ENCODE results near the gene GJA9. TPM values are rescaled to one million over a fixed set of nuclear protein-coding genes. Genes with fewer than 3 reads are reported as not detected.
A peak's percentile ranks its signal among the peaks of the same experiment; 100 is the strongest.

GJA9 gene
- polyA plus RNA-seq, 1 donor from 2014 or later: not detected

DNA sequence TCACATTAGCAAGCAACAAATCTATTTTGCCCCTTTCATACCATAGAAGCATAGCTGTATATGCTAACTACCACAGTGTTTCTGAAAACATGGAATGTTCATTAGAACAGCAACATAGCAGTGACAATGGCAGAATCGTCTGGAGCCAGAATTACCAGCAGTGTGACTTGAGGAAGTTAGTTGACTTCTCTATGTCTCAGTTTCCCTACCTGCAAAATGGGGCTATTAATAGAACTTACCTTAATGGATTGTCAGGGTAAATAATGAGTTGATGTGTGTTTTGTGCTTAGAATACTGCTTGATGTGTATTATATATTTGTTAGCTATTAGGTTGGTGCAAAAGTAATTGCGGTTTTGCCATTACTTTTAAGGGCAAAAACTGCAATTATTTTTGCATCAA lies 14.8 kb upstream of the GJA9 start:
- Mint-ChIP-seq H3K27me3 (no peaks in the 10 kb centered on the region), H3K4me1 (no peaks in the 10 kb centered on the region), H3K27ac (no peak overlapping the region), H3K4me3 (no peak overlapping the region), H3K9me3 (no peaks in the 10 kb centered on the region), H3K36me3 (no peaks in the 10 kb centered on the region)

DNA sequence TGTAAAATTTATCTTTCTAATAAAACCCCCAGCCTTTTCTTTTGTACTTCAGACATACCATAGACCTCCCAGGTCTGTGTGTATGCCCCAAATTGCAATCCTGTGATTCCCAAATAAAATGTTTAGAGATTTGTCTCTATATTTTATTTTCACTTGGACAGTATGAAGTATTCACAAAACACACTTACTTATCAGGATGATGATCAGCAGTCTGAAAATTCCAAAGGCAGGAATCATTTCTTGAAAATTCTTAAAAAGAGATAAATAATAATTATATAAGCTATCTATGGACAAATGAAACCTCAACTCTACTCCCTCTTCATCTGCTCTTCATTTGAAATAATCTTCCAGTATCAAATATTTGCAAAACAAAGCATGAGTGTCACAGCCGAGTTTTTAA lies 11.6 kb upstream of the GJA9 start:
- H3K27me3 Mint-ChIP-seq: no peaks in the 10 kb centered on the region
- no peak overlapping the region for H3K4me3 Mint-ChIP-seq
- no peaks in the 10 kb centered on the region for H3K9me3 Mint-ChIP-seq
- no peak overlapping the region for H3K27ac Mint-ChIP-seq
- H3K4me1 Mint-ChIP-seq: no peaks in the 10 kb centered on the region
- peaks cover 2% of the 10 kb centered on the region for H3K36me3 Mint-ChIP-seq

DNA sequence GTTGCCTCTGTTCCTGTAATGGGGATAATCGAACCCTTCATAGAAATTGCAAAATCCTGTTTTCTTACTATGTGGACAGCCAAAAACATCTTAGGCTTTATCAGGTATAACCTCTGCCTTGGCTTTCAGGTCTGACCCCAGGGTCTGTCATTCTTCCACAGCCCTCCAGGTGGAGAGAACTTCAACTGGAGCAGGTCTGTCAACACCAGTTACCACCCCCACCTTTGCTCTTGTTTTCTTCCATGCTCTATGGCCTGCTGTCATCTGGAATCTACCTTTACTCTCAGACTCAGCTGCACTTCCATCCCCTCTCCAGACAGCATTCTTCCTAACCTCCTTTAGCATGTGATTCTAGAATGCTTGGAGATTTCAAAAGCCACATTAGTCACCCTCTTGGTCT lies 10.4 kb upstream of the GJA9 start:
- Mint-ChIP-seq H3K27ac (no peak overlapping the region), H3K27me3 (no peaks in the 10 kb centered on the region), H3K4me1 (no peaks in the 10 kb centered on the region), H3K9me3 (no peaks in the 10 kb centered on the region), H3K4me3 (no peak overlapping the region), H3K36me3 (peaks cover 3% of the 10 kb centered on the region)

DNA sequence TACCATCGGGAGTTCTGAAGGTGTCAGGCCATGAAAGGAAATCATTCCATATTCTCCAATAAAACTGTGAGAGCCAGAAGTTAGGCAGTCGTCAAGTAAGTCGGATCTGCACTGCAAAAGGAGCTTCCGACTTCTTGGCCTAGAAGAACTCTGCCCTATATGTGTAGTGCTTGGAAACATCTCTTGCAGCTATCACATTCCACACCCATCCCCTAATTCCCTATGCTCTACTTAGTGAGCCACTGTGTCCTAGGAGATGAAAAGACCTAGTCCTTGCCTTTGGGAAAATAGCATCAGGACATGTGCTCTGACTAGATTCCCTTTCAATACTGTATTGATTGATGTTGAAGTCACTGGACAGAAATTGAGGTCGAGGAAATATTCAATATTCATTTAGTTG lies 8.2 kb upstream of the GJA9 start:
- H3K4me1 Mint-ChIP-seq: no peaks in the 10 kb centered on the region
- no peak overlapping the region for H3K27ac Mint-ChIP-seq
- H3K4me3 Mint-ChIP-seq: no peak overlapping the region
- H3K27me3 Mint-ChIP-seq: no peaks in the 10 kb centered on the region
- no peaks in the 10 kb centered on the region for H3K9me3 Mint-ChIP-seq
- H3K36me3 Mint-ChIP-seq: peaks cover 5% of the 10 kb centered on the region

DNA sequence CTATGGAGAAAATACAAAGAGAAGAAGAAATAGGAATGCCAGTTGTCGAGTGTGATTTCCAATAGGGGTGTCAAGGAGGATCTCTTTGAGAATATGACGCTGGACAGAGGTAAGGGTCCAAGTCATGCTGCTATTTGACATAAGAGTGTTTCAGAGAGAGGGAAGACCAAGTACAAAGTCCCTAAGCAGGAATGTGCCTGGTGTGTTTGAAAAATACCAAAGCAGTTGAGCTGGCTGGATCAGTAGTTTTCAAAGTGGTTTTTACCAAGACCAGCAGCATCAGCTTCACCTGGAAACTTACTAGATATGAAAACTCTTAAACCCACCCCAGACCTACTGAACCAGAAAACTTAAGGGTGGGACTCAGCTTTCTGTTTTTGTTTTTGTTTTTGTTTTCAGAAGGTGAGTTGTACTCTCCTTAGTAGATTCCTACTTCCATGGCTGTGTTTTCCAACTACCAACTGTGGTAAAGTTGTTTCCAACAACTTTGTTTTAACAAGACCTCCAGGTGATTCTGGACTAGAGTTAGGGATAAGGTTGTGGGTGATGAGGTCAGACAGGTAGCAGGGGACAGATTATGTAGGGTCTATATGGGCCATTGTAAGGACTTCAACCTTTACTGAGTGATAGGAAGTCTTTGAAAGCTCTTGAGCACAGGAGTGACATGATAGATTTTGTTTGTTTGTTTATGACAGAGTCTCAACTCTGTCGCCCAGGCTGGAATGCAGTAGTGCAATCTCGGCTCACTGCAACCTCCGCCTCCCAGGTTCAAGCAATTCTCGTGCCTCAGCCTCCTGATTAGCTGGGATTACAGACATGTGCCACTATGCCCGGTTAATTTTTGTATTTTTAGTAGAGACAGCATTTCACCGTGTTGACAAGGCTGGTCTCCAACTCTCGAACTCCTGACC lies 7.3 kb upstream of the GJA9 start:
- H3K36me3 Mint-ChIP-seq: peaks cover 5% of the 10 kb centered on the region
- H3K9me3 Mint-ChIP-seq: no peaks in the 10 kb centered on the region
- H3K4me1 Mint-ChIP-seq: no peaks in the 10 kb centered on the region
- H3K4me3 Mint-ChIP-seq: no peak overlapping the region
- no peaks in the 10 kb centered on the region for H3K27me3 Mint-ChIP-seq
- H3K27ac Mint-ChIP-seq: no peak overlapping the region

DNA sequence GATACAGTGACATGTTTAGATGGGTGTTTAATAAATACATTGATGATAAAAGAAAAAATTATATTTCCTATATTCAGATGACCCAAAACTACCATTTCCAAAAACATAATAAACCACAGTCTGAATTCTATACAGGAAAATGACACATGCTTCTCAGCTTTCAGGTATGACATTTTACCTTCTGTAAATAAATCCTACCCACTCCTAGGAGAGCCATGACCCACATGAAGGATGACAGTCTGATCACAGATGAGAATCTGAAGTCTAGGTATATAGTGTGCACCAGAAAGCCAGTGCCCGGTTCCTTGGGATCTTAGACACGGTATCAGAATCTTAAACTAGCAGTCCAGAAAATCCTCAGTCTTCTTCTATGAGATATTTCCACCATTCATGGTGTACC lies 3.7 kb upstream of the GJA9 start:
- Mint-ChIP-seq H3K9me3 (no peaks in the 10 kb centered on the region), H3K27me3 (no peaks in the 10 kb centered on the region), H3K27ac (no peak overlapping the region), H3K4me1 (no peaks in the 10 kb centered on the region), H3K36me3 (peaks cover 5% of the 10 kb centered on the region), H3K4me3 (no peak overlapping the region)

DNA sequence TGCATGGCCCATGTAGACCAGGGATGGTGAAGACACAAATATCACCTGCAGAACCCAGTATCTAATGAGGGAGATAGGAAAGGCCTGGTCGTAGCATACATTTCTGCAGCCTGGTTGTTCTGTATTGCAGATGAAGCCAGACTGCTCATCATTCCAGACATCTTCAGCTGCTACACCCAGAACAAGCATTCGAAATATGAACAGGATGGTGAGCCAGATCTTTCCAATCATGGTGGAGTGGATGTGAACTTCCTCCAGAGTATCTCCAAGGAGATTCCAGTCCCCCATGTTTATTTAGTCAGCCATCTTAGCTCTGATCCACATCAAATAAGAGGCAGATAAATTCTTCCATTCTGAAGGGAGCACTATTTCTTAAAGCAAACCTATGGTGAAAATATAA lies 5.6 kb downstream of the GJA9 start:
- no peaks in the 10 kb centered on the region for H3K9me3 Mint-ChIP-seq
- no peaks in the 10 kb centered on the region for H3K36me3 Mint-ChIP-seq
- peaks cover 7 to 18% (median 13%) of the 10 kb centered on the region in 3 donors for H3K4me1 Mint-ChIP-seq
- H3K4me3 Mint-ChIP-seq: peak overlapping the region in 1 of 4 donors; percentile 44
- peak overlapping the region in 1 of 3 donors; percentile 22 for H3K27ac Mint-ChIP-seq
- no peaks in the 10 kb centered on the region for H3K27me3 Mint-ChIP-seq

DNA sequence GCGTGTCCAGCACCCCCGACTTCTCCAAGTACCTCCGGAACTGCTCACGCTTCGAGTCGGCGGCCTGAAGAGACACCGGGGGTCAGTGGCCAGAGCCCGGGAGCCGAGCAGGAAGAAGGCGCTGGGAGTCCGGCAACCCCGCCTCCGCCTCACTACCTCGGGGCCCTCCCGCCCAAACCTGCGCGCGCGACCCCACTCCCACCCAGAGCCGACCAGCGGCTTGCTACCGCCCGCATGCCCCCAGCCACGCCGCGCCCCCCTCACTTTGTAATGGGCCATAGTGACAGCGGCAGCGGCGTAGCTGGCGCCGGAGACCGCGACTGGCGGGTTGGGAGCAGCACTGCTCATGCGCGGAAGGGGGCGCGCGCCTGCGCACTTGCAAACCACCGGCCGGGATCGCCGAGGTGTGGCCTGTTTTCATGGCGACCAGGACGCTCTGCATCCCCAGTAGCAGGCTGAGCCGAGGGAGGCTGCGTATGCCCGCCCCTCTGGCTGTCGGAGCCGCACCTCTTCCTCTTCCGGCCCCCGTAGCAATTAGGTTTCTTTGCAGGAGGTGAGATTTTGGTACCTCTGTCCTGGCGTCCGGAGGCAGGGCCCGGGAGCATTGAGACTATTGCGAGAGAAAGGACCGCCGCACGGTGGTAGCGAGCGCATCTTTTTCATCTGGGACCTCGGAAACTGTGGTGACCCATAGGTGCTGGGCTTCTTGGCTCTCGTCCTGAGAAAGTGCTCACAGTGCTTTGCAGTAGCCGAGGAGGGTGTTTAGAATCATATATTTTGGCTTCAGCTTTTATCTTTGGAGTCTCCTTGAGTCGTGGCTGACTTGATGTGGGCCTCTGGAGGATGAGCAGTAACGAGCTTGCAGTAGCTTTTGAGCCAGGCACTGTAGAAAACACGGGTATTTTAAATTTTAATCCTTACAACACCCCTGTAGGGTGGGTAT lies 8.1 kb downstream of the GJA9 start, which contains the start of gene MYCBP:
Gene MYCBP (minus strand): TSS at position 322 of the 943 bp plus-strand sequence. CDS start 43 bp downstream, at position 279.
- H3K27me3 Mint-ChIP-seq: no peaks in the 10 kb centered on the region
- H3K36me3 Mint-ChIP-seq: no peaks in the 10 kb centered on the region
- H3K4me1 Mint-ChIP-seq: peaks cover 9 to 18% (median 13%) of the 10 kb centered on the region in 3 donors
- H3K27ac Mint-ChIP-seq: peak within 1 kb of the TSS; percentile 84 to 99 (median 96)
- H3K9me3 Mint-ChIP-seq: no peaks in the 10 kb centered on the region
- H3K4me3 Mint-ChIP-seq: peak within 1 kb of the TSS; percentile 91 to 99 (median 96)

DNA sequence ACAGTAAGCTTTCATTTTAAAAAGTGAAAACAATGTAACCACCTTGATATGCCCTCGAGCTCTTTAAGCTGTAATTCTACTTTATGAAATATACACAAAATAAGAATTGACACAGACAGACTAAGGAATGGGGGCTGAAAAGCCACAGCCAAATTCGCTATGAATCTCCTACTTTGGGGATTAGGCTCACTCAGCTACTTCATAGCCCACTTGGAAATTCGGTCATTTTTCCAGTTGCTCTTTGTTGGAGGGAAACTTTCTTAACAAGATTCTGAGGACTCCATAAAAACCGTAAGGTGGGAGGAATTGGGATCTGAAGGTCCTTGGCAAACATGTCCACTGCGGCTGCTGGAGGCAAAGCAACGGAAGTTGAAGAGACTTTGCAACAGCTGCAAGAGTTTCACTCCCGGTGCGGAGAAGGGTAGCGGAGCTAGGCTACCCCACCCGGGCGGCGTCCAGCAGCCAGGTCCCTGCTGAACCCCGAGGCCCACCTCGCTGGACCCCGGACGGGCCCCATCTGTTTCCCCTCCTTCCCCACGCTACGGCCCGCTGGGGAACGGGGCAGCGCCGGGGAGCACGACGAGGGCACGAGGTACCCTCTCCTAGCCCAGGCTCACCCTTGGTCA lies 8.9 kb downstream of the GJA9 start:
- H3K36me3 Mint-ChIP-seq: no peaks in the 10 kb centered on the region
- H3K4me1 Mint-ChIP-seq: peaks cover 12 to 20% (median 18%) of the 10 kb centered on the region in 3 donors
- no peaks in the 10 kb centered on the region for H3K27me3 Mint-ChIP-seq
- H3K4me3 Mint-ChIP-seq: peak overlapping the region; percentile 91 to 99 (median 96)
- H3K27ac Mint-ChIP-seq: peak overlapping the region; percentile 32 to 99 (median 96)
- no peaks in the 10 kb centered on the region for H3K9me3 Mint-ChIP-seq

DNA sequence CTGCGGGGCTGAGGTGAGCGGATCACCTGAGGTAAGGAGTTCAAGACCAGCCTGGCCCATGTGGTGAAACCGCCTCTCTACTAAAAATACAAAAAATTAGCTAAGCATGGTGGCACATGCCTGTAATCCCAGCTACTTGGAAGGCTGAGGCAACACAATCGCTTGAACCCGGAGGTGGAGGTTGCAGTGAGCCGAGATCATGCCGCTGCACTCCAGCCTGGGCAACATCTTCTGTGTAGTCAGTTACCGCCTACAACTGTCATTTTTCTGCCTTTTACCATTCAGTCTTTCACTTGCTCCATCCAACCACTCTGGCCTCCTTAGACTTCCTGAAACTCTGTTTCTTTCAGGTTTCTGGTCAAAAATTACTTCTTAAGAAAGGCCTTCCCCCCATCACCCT lies 10.4 kb downstream of the GJA9 start:
- Mint-ChIP-seq H3K27ac (peak overlapping the region in 1 of 3 donors; percentile 99), H3K4me1 (peaks cover 14 to 22% (median 18%) of the 10 kb centered on the region in 3 donors), H3K27me3 (no peaks in the 10 kb centered on the region), H3K36me3 (no peaks in the 10 kb centered on the region), H3K4me3 (peak overlapping the region in 3 of 4 donors; percentile 9 to 99 (median 30)), H3K9me3 (no peaks in the 10 kb centered on the region)

DNA sequence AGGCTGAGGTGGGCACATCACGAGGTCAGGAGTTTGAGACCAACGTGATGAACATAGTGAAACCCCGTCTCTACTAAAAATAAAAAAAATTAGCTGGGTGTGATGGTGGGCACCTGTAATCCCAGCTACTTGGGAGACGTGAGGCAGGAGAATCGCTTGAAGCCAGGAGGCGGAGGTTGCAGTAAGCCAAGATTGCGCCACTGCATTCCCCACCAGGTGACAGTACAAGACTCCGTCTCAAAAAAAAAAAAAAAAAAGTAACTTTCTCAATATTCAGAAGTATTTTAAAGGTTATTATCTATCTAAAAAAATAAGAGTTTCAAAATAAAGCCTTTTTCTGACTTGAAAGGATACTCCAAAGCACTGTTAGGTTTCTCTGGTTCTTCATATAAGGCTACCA lies 14.2 kb downstream of the GJA9 start:
- peaks cover 8 to 31% (median 23%) of the 10 kb centered on the region in 3 donors for H3K4me1 Mint-ChIP-seq
- no peaks in the 10 kb centered on the region for H3K27me3 Mint-ChIP-seq
- no peaks in the 10 kb centered on the region for H3K36me3 Mint-ChIP-seq
- H3K27ac Mint-ChIP-seq: no peak overlapping the region
- H3K9me3 Mint-ChIP-seq: no peaks in the 10 kb centered on the region
- H3K4me3 Mint-ChIP-seq: no peak overlapping the region

DNA sequence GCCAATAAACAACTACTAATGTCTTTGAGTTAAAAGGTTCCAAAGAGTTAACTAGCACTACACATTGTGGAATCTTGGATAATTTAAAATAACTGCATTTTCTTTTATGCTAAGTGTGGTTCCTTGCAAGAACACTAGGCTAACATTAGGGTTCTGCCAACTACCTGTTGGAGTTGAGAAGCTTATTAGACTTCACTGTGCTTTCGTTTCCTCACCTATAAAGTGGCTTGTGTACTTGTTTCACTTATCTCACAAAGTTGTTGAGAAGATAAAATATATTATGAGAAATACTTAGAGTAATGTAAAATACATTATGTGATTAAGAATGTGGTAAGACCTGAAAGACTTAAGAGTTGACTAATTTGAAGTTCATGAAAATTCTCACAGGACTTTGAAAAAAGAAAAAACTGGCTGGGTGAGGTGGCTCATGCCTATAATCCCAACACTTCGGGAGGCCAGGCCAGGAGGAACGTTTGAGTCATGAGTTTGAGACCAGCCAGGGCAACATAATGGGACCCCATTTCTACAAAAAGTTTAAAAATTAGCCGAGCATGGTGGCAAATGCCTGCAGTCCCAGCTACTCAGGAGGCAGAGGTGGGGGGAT lies 16.2 kb downstream of the GJA9 start:
- H3K9me3 Mint-ChIP-seq: no peaks in the 10 kb centered on the region
- H3K36me3 Mint-ChIP-seq: no peaks in the 10 kb centered on the region
- no peak overlapping the region for H3K27ac Mint-ChIP-seq
- H3K4me1 Mint-ChIP-seq: peaks cover 14 to 36% (median 21%) of the 10 kb centered on the region in 3 donors
- H3K27me3 Mint-ChIP-seq: no peaks in the 10 kb centered on the region
- peak overlapping the region in 1 of 4 donors; percentile 23 for H3K4me3 Mint-ChIP-seq

DNA sequence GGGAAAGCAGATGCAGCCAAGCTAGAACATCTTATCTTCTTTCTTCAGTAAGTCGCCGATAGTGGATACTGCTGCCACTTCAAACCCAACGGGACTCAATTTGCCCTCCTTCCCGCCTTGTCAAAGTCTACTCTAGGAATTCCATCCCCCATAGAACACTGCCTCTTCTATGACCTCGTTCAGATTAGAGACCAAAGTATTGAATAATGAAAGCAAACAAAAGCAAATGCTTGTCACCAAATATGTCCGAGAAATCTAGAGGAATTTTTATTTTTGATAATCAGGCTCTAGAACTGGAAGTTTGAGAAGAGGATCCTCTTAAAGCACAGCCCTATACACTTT lies 21.0 kb downstream of the GJA9 start:
- Mint-ChIP-seq H3K4me1 (peaks cover 27 to 47% (median 44%) of the 10 kb centered on the region in 3 donors), H3K36me3 (no peaks in the 10 kb centered on the region), H3K4me3 (peak overlapping the region; percentile 94 to 100 (median 98)), H3K27ac (peak overlapping the region; percentile 96 to 100 (median 100)), H3K9me3 (no peaks in the 10 kb centered on the region), H3K27me3 (no peaks in the 10 kb centered on the region)
